Stimulated activated CD8-positive, alpha-beta memory T cell treated with anti-CD3 and anti-CD28 coated beads, Interleukin-15, amount 100 ng/mL, for 4 hours (primary cell): ENCODE results near the gene TESK1.

ENCODE experiments used
- DNase-seq, 2 donors: peaks; one replicate each; pipeline ENCODE4 v3.0.0-alpha.2; 2020; ENCODE audit warnings: low read depth in 2 of 2

Gene TESK1

DNA sequence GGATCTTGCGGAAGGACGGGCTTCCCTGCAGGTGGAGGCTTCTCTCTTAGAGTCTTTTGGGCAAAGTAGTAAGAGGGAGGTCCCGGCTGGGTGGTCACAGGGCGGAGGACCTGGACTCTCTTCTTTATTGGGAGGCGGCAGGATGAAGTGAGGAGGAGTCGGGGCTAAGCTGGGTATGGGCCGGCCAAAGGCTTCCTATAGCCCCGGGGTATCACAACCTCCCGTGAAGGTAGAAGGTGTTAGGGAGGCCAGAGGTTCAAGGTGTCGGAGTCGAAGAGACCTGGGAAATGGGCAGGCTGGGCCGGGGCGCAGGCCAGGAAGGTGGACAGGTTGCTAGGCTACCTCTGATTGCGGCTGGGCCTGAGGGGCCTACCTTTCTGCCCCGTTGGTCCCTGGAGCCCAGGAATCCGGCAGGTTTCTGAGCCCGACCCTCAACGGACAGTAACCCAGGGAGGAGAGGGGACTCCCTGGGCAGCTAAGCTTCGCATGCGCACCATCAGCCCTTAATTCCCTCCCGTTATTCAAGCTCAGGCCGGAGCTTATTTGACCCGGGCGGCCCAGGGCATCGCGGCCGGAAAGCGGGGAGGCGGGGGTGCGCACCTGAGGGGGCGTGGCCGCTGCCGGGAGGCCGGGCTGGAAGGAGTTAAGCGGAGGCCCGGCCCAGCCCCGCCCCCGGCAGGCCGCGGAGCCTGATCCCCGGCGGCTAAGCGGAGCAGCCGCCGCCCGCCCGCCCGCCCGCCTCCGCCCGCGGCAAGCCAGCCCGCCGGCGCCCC, at the start of gene TESK1:
TSS of gene TESK1 (plus strand) at position 685 of the 773 bp plus-strand sequence. CDS start 358 bp downstream, outside the sequence.
- peak; percentile 62 to 71 for DNase-seq

DNA sequence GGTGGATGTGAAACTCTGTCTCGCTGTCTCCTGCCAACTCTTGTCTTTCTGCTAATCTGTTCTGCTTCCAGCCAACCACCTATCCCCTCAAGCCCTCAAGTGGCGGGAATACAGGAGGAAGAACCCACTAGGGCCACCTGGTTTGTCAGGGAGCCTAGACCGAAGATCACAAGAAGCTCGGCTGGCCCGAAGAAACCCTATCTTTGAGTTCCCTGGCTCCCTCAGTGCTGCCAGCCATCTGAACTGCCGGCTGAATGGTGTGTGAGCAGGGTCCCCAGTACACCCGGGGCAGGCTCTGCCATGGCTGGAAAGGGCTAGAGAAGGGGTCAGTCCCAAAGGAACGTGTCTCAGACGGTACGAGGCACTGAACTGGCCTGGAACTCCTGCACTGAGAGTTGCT, 49.2 kb upstream of the TESK1 start:
- DNase-seq = no peak

DNA sequence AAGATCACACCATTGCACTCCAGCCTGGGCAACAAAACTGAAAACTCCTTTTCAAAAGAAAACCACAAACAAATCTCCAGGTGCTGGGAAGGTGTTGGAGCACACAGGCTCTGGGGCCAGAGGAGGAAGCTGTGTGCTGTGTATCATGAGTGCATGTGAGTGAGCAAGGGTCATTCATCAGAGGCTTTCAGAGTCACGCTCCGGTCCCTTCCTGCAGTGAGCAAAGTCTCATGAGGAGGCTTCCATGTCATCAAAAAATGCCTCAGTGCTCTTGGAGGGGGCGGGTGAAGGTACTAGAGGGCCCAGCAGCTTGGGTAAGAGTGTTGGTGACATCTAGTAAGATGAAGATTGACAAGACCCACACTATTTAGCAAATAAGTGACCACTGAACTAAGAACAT, 48.3 kb upstream of the TESK1 start:
- DNase-seq = no peak

DNA sequence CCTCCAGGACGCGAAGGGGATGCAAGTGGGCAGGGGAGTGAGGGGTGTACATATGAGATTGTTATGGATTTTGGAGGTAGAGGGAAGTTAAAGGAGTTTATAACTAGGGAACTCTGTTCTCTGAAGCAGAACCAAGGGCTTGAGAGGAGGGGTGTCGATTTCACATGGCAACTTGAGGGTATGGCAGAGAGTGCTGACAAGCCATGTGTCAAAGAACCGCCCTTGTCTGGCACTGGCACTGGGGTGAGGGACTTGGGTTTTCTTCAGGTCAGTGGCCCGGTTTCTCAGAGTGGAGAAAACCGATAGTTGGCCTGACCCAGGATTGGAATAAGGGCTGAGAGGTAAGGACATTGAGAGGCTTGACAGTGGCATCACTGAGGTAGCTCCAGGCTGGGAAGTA, 47.7 kb upstream of the TESK1 start:
- DNase-seq = no peak

- no peak for DNase-seq
Measured at GRCh38 chr9:35558185-35558584, 46.9 kb upstream of the TESK1 start.

DNA sequence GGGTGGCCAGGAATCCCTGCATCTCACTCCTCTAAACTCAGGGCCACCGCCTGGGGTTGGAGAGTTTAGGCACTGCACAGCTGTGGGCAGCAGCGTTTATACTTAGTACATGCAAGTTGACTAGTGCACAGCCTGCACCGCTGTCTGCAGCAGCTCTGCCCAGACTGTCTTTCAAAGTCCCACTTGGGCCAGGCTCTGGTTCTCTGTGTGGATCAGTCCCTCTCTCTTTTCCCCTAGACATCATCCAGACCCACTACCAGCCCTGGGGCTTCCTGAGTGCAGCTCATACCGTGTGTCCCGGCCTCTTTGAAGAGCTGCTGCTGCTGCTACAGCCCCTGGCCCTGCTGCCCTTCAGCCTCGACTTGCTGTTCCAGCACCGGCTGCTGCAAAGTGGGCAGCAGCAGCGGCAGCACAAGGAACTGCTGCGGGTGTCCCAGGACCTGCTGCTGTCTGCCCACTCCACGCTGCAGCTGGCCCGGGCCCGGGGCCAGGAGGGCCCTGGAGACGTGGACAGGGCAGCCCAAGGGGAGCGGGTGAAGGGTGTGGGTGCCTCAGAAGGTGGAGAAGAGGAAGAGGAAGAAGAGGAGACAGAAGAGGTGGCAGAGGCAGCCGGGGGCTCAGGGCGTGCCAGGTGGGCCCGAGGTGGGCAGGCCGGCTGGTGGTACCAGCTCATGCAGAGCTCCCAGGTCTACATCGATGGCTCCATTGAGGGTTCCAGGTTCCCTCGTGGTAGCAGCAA, 45.1 kb upstream of the TESK1 start:
- no peak for DNase-seq

DNA sequence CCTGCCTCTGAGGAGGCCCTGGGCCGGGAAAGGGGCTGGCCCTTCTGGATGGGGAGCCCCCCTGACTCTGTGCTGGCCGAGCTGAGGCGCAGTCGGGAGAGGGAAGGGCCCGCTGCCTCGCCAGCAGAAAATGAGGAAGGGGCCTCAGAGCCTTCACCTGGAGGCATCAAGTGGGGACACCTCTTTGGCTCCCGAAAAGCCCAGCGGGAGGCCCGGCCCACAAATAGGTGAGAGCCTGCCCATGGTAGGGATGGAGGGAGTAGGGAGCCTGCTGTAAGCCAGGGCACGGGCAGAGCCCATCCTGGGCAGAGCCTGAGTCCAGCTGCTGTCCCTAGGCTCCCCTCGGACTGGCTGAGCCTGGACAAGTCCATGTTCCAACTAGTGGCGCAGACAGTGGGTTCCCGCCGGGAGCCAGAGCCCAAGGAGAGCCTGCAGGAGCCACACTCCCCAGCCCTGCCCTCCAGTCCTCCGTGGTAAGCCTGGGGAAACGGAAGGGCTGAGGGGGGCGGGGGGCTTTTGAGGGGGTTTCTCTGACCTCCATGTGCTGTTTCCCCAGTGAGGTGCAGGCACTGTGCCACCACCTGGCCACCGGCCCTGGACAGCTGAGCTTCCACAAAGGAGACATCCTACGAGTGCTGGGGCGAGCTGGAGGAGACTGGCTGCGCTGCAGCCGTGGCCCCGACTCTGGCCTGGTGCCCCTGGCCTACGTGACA, 44.3 kb upstream of the TESK1 start:
- DNase-seq = no peak

GRCh38 chr9:35561468-35562261, 43.4 kb upstream of the TESK1 start:
- DNase-seq = no peak

DNA sequence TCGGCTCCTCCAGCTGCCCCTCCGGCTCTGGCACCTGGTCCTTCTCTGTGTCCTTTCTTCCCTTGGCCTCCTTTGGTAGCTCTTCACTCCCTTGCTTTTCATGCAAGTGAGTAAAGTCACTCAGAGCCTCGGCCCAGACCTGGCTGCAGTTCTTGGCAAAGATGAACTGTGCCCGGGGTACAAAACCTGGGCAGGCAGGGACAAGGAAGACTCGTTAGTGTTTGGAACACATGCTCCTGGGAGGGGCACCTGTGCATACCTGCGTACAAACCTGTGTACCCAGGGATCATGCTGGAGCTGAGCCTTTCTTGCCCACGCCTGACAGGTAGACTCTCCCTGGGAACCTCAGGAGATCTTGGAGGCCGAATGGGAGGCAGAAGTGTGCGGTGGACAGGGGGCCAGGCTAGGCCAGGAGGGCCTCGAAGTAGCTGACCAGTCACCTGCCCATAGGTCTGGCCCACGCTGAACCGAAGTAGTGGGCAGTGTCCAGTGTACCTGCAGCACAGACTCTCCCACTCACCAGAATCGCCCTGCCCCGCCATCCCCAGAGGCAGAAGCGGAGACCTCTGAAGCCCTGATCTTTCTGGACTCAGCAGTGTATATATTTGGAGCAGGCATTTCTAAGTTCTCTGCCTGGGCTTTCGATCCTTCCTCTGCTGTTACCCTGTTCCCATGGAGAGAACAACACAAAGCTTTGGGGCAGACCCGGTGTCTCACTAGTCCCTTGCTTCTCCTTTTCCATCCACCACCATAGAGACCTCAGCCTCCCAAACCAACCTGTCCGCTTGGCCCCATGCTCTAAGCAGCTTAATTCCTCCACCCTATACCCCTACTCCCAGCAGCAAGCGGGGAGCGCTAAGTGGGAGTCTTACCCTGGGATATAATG, 41.9 kb upstream of the TESK1 start:
- no peak for DNase-seq

DNA sequence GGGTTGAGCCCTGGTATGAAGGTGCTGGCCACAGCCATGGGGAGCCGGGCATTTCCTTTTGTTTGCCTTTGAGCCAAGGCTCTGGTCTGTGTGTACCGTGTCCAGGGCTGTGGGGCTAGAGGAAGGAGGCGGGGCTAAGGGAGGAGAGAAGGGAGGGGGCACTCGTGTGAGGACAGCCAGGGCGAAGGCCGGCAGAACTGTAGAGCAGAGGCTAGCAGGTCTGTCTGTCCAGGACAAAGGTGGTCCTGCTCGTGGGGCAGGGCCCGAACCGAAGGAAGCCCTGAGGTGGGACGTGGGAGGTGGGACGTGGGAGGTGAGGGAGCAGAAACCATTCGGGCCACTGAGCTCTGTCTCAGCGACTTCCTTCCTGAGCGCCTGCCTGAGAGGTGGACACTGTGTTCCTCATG, 41.3 kb upstream of the TESK1 start:
- DNase-seq = no peak

DNA sequence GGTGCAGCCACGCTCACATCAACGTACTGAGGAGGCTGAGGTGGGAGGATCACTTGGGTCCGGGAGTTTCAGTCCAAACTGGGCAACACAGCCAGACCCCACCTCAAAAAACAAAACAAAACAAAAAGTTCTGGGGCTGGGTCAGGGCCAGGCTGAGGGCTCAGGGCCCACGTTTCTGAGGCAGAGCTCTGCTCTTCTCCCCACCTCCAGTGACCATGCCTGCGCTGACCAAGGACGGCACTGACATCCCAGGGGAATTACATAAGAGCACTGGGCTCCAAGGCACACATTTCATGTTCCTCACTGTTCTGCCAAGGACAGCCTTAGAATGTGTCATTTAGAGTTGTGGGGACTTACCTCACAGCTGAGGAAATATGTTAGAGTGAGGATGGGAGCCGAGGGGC, 40.4 kb upstream of the TESK1 start:
- DNase-seq = no peak

- DNase-seq = no peak
Measured at GRCh38 chr9:35566417-35566816, 38.6 kb upstream of the TESK1 start.

DNA sequence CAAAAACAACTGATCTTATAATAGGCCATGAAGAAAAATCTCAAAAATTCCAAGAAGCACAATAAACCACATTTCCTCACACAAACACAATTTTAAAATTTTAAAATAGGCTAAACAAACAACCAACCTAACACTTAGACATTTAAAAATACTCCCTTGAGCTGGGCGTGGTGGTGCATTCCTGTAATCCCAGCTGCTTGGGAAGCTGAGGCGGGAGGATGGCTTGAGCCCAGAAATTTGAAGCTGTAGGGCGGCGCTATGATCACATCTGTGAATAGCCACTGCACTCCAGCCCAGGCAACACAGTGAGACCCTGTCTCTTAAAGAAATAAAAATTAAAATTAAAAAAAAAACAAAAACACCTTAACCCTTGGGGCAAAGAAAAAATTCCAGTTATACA, 36.9 kb upstream of the TESK1 start:
- no peak for DNase-seq

- DNase-seq = no peak
Measured at GRCh38 chr9:35569206-35569605, 35.9 kb upstream of the TESK1 start.

DNA sequence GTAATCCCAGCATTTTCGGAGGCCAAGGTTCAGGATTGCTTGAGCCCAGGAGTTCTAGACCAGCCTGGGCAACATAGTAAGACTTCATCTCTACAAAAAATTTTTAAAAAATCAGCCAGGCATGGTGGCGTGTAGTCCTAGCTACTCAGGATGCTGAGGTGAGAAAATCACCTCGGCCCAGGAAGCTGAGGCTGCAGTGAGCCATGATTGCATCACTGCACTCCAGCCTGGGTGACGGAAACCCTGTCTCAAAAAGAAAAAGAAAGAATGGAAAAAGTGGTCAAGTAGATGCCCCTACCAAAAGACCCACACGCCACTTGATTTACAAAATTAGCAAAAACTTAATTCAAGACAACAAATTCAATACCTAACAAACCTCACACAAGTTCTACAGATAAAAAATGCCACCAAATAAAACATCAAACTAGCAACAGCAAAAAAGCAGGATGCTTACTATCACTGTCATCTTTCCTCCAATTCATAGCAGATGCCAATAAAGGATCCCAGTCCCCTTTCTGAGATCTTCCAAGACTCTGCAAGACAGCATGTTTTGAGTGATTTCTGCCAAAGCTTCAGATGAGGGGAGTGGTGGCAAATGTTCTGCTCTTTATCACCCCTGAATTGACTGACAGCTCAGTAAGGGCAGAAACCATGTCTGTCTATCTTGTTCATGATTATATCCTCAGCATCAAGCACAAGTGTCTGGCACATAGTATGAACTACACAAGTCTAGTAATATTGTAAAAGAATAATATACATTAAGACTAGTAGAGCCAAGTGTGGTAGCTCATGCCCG, 34.2 kb upstream of the TESK1 start:
- no peak for DNase-seq

DNA sequence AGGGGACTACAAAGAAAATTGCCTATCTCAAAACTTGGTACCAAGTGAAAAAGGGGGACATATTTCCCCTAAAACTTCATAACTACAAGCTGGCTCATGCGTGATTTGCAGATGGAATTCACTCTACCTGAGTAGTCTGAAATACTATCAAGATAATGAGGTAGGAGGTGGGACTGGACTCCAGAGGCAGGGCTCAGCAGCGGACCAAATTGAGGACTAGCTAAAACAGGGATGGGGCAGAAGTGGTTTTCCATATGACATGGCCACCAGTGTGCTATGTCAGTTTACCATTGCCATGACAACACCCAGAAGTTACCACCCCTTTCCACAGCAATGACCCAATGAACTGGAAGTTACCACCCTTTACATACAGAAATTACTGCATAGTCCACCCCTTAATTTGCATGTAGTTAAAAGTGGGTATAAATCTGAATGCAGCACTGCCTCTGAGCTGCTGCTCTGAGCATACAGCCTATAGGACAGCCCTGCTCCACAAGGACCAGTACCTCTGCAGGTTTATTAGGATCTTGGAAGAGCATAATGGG, 30.4 kb upstream of the TESK1 start:
- DNase-seq = no peak

- DNase-seq = no peak
Measured at GRCh38 chr9:35575478-35575877, 29.6 kb upstream of the TESK1 start.

- DNase-seq = no peak
Measured at GRCh38 chr9:35577486-35577885, 27.6 kb upstream of the TESK1 start.

GRCh38 chr9:35579130-35579529, 25.9 kb upstream of the TESK1 start:
- no peak for DNase-seq
